Measurements from ENCODE around the gene SLC7A11.

DNA sequence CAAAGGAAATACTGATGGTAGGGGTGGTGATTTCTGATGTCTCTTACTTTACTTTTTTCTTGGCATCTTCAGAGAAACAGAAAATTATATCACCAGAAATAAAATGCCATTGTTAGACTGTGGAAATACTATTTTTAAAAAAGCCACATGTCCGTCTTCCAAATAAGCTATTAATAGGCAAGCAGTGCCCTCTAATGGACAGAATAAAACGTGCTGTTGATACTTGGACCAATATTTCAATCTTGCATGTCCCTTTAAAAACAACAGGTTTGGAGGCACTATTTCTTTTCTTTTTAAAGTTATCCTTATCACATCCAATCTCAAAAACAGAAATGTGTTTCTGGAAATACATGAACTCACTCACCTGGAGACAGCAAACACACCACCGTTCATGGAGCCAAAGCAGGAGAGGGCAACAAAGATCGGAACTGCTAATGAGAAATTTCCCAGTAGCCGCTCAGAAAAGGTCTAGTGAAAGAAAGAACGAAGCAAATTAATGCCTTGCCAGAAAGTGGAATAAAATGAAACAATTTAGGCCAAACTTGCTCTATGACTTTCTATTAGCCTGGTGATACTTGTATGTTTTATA, 59.2 kb downstream of the SLC7A11 start:
- TF ChIP-seq, protein P1, sequence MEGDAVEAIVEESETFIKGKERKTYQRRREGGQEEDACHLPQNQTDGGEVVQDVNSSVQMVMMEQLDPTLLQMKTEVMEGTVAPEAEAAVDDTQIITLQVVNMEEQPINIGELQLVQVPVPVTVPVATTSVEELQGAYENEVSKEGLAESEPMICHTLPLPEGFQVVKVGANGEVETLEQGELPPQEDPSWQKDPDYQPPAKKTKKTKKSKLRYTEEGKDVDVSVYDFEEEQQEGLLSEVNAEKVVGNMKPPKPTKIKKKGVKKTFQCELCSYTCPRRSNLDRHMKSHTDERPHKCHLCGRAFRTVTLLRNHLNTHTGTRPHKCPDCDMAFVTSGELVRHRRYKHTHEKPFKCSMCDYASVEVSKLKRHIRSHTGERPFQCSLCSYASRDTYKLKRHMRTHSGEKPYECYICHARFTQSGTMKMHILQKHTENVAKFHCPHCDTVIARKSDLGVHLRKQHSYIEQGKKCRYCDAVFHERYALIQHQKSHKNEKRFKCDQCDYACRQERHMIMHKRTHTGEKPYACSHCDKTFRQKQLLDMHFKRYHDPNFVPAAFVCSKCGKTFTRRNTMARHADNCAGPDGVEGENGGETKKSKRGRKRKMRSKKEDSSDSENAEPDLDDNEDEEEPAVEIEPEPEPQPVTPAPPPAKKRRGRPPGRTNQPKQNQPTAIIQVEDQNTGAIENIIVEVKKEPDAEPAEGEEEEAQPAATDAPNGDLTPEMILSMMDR (IDR thresholded peaks at IDR 0.05; ENCODE audit: low read length) = peak; percentile 75
- no peak for TF ChIP-seq EZH2 (IDR thresholded peaks at IDR 0.05; ENCODE audit: borderline replicate concordance, low read length)
